Epithelial cell of proximal tubule (primary cell): ENCODE results near the gene OCA2. TPM values are rescaled to one million over a fixed set of nuclear protein-coding genes. Genes with fewer than 3 reads are reported as not detected.
"Not testable (repeated sequence)": the region's sequence is repeated elsewhere in the genome, so short reads cannot be mapped to it uniquely, and the experiment has no call there.

ENCODE experiments used
- DNase-seq: peaks from one replicate; pipeline ENCODE4 v3.0.0-alpha.2; 2011; ENCODE audit warnings: low read depth
- H3K4me3 ChIP-seq: 2 replicates; pipeline ENCODE4 v1.5.1; 2011; ENCODE audit warnings: low read depth, mild to moderate bottlenecking, low read length
- CTCF ChIP-seq: conservative IDR thresholded peaks from 2 replicates; pipeline ENCODE4 v1.5.1; 2012; ENCODE audit warnings: low read depth, mild to moderate bottlenecking, low read length
- total RNA-seq: library from RNA; depleted of rRNA; stranded (reverse); fragments of >200 nt; gene quantifications from 2 replicates; pipeline ENCODE4 v1.2.3, GENCODE V29; 2015

OCA2 gene
- total RNA-seq, 1 donor from 2014 or later = not detected

DNA sequence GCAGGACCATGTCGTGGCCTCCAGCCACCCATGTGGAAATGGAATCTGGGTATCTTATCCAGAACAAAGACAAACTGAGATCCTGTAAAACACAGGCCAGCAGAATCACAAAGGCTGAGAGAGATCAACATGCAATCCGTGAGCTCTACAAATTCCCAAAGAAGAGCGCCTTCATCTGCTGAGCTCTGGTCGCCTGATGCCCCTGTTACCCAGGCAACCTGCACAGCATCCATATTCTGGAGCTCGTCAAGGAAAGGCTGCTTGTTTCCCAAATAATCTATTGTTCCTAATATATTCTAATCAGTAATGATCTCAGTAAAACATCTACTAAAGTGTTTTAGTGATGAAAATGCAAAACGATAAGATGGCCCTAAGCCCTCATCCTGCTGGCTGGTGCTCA lies 133.6 kb downstream of the OCA2 start:
- DNase-seq = no peak
- no peak for TF ChIP-seq CTCF
- H3K4me3 ChIP-seq = no peak overlapping the region

DNA sequence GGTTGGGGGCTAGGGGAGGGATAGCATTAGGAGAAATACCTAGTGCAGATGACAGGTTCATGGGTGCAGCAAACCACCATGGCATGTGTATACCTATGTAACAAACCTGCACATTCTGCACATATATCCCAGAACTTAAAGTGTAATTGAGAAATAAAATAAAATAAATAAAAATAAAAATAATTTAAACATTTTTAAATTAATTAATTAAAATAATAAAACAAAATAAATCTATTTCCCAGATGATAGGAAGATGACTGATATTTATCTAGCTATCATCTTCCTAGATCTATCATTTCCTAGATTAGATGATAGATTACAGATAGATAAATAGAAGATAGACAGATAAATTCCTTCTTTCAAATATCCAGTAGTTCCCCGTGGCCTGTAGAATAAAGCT lies 137.3 kb downstream of the OCA2 start:
- no peak overlapping the region for H3K4me3 ChIP-seq
- no peak for TF ChIP-seq CTCF
- DNase-seq = no peak

DNA sequence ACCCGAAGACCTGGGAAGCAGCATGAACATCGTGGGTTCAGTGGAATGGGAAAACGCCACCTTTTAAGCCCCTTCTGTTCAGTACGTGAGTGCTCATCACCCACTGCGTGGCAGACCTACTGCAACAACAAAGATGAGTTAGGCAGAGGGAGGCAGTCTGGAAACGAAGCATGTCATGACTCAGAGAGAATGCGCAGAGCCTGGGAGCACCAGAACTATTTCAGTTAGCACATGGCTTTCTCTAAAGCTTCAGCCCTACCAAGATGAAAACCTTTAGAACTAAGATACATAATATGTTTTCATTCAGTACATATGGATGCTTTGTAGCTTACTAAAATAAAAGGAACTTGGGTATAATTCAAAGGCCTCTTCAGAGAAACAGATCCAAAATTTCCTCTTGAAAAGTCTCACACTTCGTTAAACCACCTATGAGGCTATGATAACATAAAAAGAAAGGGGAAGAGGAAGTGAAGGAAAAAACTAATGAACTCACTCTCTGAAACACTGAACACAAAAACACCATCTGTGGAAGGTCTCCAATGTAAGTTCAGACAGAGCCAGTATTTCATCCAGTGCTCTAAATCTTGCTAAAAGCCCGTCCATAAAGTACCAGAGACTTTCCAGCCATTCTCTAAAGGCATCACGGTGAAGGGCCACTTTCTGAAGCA lies 140.1 kb downstream of the OCA2 start:
- DNase-seq = no peak
- no peak overlapping the region for H3K4me3 ChIP-seq
- TF ChIP-seq CTCF = no peak

DNA sequence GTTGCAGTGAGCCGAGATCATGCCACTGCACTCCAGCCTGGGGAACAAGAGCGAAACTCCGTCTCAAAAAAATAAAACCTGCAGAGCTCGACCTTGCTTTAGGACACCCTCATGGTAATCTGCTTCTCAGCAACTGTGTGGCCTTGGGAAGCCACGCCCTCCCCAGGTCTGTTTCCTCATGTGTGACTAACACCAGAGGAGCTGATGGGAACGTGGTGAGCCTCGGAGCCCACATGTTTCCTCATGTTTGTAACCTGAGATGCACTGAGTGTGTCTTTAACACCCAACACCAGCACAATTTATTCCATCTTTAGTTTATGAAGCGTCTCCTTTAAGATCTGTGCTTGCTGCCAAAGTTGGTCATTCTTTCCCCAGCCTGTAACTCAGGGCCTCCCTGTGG lies 142.8 kb downstream of the OCA2 start:
- H3K4me3 ChIP-seq = no peak overlapping the region
- TF ChIP-seq CTCF = no peak
- no peak for DNase-seq

DNA sequence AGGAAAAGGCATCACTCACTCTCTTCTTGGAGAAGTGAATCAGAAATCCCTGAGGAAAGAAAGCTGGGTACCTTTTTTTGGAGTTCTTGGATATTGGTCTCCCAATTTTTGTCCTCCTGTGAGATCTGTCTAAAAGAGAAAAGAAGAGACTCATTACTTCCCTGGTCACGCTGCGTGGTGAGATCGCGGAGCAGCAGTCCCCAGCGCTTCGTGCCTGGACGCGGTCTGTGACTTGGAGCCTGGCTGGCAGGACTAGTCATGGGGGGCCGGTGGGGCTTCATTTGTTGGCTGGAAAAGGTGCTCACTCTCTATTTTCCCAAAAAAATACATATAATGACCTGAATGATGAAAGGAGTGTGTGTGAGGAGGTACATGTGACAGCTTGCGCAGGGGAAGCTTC lies 144.0 kb downstream of the OCA2 start:
- no peak for TF ChIP-seq CTCF
- no peak for DNase-seq
- no peak overlapping the region for H3K4me3 ChIP-seq

- not testable (repeated sequence) for H3K4me3 ChIP-seq, DNase-seq
Observed at GRCh38 chr15:27952593-27952992, 146.5 kb downstream of the OCA2 start.

DNA sequence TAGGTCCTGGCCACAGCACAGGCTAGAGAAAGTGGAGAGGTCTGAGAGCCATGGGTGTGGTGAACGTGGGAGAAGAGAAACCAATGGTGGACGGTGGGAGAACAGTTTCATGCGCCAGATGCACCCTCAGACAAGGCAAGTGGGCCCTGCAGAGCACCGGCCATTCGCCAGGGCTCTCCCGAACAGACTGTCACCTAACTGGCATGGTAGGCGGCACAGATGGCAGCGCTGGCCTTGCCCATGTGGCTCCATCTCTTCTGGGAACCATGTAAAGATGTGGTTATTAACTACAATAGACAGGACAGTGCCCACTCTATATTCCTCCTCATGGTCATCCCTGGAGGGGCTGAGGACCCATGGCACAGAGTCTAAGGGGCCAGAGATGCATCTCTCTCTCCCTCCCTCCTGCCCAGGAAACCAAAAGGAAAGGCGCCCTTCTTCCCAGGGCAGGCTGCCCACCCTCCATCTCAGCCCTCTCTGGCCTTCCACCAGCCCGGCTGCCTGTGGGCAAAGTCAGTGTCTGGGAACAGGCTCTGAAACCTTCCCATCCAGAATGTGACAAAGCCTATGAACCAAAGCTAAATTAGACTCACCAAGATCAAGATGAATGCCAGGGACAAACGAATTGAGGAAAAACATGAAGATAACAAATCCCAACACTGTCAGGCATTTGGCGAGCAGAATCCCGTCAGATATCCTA lies 147.8 kb downstream of the OCA2 start:
- no peak for TF ChIP-seq CTCF
- no peak for DNase-seq
- no peak overlapping the region for H3K4me3 ChIP-seq
